ENCODE data around the gene ROR1.

Gene ROR1

DNA sequence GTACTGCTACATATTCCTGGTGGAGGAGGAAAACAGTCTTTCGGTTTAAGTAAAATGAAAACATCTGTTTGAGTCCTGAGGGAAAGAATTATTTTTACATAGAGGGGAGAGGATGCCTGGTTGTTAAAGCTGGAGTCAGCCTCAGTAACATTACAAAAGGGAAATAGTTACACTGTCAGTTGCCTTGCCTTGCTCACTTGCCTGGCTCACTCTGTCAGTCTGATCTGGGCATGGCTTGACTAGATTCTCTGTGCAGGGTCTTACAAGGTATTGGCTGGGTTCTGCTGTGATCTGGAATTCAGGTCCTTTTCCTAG is 421.2 kb downstream of the ROR1 start:
- TF ChIP-seq SIN3A (IDR thresholded peaks at IDR 0.05; ENCODE audit: borderline replicate concordance, insufficient read depth, low read length) (no peak), POLR2AphosphoS5 (IDR thresholded peaks at IDR 0.05; ENCODE audit: low read depth, low read length) (no peak), TAF1 (IDR thresholded peaks at IDR 0.05; ENCODE audit: borderline replicate concordance, insufficient read depth, low read length) (no peak), FOXP2 (optimal IDR thresholded peaks at IDR 0.05; ENCODE audit: borderline replicate concordance, extremely low read depth, extremely low read length, insufficient read depth) (no peak), REST (IDR thresholded peaks at IDR 0.05; ENCODE audit: insufficient read depth in 1 of 2, low read depth in 2 of 2, low read length in 2 of 2) (no peak)

GRCh38 chr1:64196074-64196870 is 422.5 kb downstream of the ROR1 start:
- no peak for TF ChIP-seq POLR2AphosphoS5 (IDR thresholded peaks at IDR 0.05; ENCODE audit: low read depth, low read length)
- no peak for TF ChIP-seq TAF1 (IDR thresholded peaks at IDR 0.05; ENCODE audit: borderline replicate concordance, insufficient read depth, low read length)
- TF ChIP-seq SIN3A (IDR thresholded peaks at IDR 0.05; ENCODE audit: borderline replicate concordance, insufficient read depth, low read length), result no peak
- TF ChIP-seq REST (IDR thresholded peaks at IDR 0.05; ENCODE audit: insufficient read depth in 1 of 2, low read depth in 2 of 2, low read length in 2 of 2), result no peak
- TF ChIP-seq FOXP2 (optimal IDR thresholded peaks at IDR 0.05; ENCODE audit: borderline replicate concordance, extremely low read depth, extremely low read length, insufficient read depth), result no peak

DNA sequence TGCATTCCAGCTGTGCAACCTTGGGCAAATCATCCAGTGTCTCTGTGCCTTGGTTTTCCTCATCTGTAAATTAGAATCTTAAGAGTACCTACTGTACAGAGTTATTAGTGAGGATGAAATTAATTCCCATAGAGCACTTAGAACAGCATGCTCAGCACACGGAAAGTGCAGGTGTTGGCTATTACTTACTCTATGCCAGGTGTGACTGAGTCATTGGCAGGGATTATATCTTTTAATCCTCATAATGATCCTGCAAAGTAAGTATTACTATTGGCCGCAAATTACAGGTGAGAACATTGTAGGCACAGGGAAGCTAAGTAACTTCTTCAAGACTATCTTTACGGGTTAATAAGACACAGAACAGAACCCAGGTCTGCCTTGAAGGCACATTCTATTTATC is 423.3 kb downstream of the ROR1 start:
- no peak for TF ChIP-seq SIN3A (IDR thresholded peaks at IDR 0.05; ENCODE audit: borderline replicate concordance, insufficient read depth, low read length)
- no peak for TF ChIP-seq TAF1 (IDR thresholded peaks at IDR 0.05; ENCODE audit: borderline replicate concordance, insufficient read depth, low read length)
- no peak for TF ChIP-seq REST (IDR thresholded peaks at IDR 0.05; ENCODE audit: insufficient read depth in 1 of 2, low read depth in 2 of 2, low read length in 2 of 2)
- no peak for TF ChIP-seq POLR2AphosphoS5 (IDR thresholded peaks at IDR 0.05; ENCODE audit: low read depth, low read length)
- TF ChIP-seq FOXP2 (optimal IDR thresholded peaks at IDR 0.05; ENCODE audit: borderline replicate concordance, extremely low read depth, extremely low read length, insufficient read depth), result no peak

DNA sequence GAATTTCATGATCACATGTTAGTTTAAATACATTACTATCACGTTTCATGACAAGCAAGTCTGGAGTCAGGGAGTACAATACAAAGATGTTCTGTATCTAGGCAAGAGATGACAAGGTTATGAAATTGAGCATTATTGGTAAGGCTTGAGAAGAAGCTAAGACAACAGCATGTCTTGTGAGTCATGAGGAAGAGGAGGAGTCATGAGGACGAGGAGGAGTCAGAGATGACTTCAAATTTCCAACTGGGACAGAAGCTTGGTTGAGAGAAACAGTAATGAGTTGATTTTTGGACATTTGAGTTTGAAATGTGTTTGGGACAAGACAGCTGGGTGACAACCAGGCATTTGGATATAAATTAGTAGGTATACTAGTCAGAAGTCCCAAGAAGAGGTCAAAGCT is 425.3 kb downstream of the ROR1 start:
- TF ChIP-seq POLR2AphosphoS5 (IDR thresholded peaks at IDR 0.05; ENCODE audit: low read depth, low read length) (no peak), SIN3A (IDR thresholded peaks at IDR 0.05; ENCODE audit: borderline replicate concordance, insufficient read depth, low read length) (no peak), REST (IDR thresholded peaks at IDR 0.05; ENCODE audit: insufficient read depth in 1 of 2, low read depth in 2 of 2, low read length in 2 of 2) (no peak), TAF1 (IDR thresholded peaks at IDR 0.05; ENCODE audit: borderline replicate concordance, insufficient read depth, low read length) (no peak), FOXP2 (optimal IDR thresholded peaks at IDR 0.05; ENCODE audit: borderline replicate concordance, extremely low read depth, extremely low read length, insufficient read depth) (no peak)
